A549 treated with Mapracorat at 1 μM for 4 hours (cell line): ENCODE data around the gene ZBTB16. TPM values are rescaled to one million over a fixed set of nuclear protein-coding genes. Genes with fewer than 3 reads are reported as not detected.

Source experiments
- total RNA-seq: library from RNA; stranded (reverse); fragments of 200-300 nt; extraction: Qiagen RNA extraction; gene quantifications from 5 replicates; pipeline ENCODE4 v1.2.3, GENCODE V29; 2022

Gene ZBTB16, protein sequence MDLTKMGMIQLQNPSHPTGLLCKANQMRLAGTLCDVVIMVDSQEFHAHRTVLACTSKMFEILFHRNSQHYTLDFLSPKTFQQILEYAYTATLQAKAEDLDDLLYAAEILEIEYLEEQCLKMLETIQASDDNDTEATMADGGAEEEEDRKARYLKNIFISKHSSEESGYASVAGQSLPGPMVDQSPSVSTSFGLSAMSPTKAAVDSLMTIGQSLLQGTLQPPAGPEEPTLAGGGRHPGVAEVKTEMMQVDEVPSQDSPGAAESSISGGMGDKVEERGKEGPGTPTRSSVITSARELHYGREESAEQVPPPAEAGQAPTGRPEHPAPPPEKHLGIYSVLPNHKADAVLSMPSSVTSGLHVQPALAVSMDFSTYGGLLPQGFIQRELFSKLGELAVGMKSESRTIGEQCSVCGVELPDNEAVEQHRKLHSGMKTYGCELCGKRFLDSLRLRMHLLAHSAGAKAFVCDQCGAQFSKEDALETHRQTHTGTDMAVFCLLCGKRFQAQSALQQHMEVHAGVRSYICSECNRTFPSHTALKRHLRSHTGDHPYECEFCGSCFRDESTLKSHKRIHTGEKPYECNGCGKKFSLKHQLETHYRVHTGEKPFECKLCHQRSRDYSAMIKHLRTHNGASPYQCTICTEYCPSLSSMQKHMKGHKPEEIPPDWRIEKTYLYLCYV
- 0.43 to 1.1 TPM (median 0.78 TPM) in 5 replicates for total RNA-seq

GRCh38 chr11:114059278-114059983 lies at the start of gene ZBTB16:
ZBTB16 (plus strand) TSS chr11:114059711; CDS start chr11:114063301, 3,590 bp downstream.

GRCh38 chr11:114295676-114296604 lies 236.4 kb downstream of the ZBTB16 start, which contains the start of gene NNMT:
NNMT (plus strand) TSS chr11:114296399; CDS start chr11:114296557, 158 bp downstream.

Other genes with a start within 250 kb of the ZBTB16 start
- gene USP28, start 184.1 kb upstream of the ZBTB16 start, total RNA-seq, result 12.1 to 19.6 TPM (median 16.7 TPM) in 5 replicates
- not detected in 5 replicates for gene HTR3B, start 154.9 kb upstream of the ZBTB16 start, total RNA-seq
- not detected in 5 replicates for gene HTR3A, start 84.6 kb upstream of the ZBTB16 start, total RNA-seq
- 311 to 397 TPM (median 365 TPM) in 5 replicates for gene NNMT, start 236.7 kb downstream of the ZBTB16 start, total RNA-seq